ENCODE measurements around the gene IZUMO2.

- TF ChIP-seq CTCF (IDR thresholded peaks at IDR 0.05) (no peak), POLR2AphosphoS5 (IDR thresholded peaks at IDR 0.05) (no peak), POLR2A (IDR thresholded peaks at IDR 0.05) (no peak)
These were observed 26.2 kb upstream of the IZUMO2 start for GRCh38 chr19:50189331-50189730.
